ENCODE data around the gene TTC28. TPM values are rescaled to one million over a fixed set of nuclear protein-coding genes. Genes with fewer than 3 reads are reported as not detected.

The TTC28 gene
- total and polyA plus RNA-seq, 11 donors = 5.1 to 34.9 (median 21.8) TPM

- Histone ChIP-seq H3K4me3 (no peak overlapping the region), H3K27ac (no peak overlapping the region), H3K4me1 (no peaks in the 10 kb centered on the region), H3K9me3 (no peaks in the 10 kb centered on the region), H3K27me3 (no peaks in the 10 kb centered on the region), H3K36me3 (peaks cover 0 to 9% (median 0%) of the 10 kb centered on the region in 9 donors)
- DNase-seq (no peak), ATAC-seq (no peak)
- TF ChIP-seq CTCF (IDR thresholded peaks at IDR 0.05) (no peak), POLR2A (IDR thresholded peaks at IDR 0.05) (no peak)
- whole genome bisulfite sequencing, 4 donors = 74 to 84% (median 80%) methylated on average over 4 of the region's 4 CpGs
- intact Hi-C loops (cut with DNase I) = no loop called here
Observed at GRCh38 chr22:28629420-28630176, 50.0 kb downstream of the TTC28 start.

- no peak for DNase-seq
- H3K4me3 ChIP-seq = no peak overlapping the region
- TF ChIP-seq CTCF (IDR thresholded peaks at IDR 0.05) (no peak), POLR2A (IDR thresholded peaks at IDR 0.05) (no peak)
- intact Hi-C loops (cut with DNase I) = no loop called here
- no peaks in the 10 kb centered on the region for H3K4me1 ChIP-seq
- no peaks in the 10 kb centered on the region for H3K9me3 ChIP-seq
- H3K36me3 ChIP-seq = peaks cover 0 to 9% (median 0%) of the 10 kb centered on the region in 9 donors
- H3K27ac ChIP-seq = no peak overlapping the region
- H3K27me3 ChIP-seq = no peaks in the 10 kb centered on the region
- 95 to 96% (median 96%) methylated on average over 1 of the region's 1 CpG for WGBS, 4 donors
- no peak for ATAC-seq
Observed at GRCh38 chr22:28628766-28629165, 50.9 kb downstream of the TTC28 start.

GRCh38 chr22:28627791-28628190, 51.8 kb downstream of the TTC28 start:
- intact Hi-C loops (cut with DNase I) = no loop called here
- ATAC-seq = no peak
- no peaks in the 10 kb centered on the region for H3K27me3 ChIP-seq
- peaks cover 0 to 9% (median 0%) of the 10 kb centered on the region in 9 donors for H3K36me3 ChIP-seq
- TF ChIP-seq POLR2A (IDR thresholded peaks at IDR 0.05) (no peak), CTCF (IDR thresholded peaks at IDR 0.05) (no peak)
- H3K27ac ChIP-seq = no peak overlapping the region
- H3K4me3 ChIP-seq = no peak overlapping the region
- no peaks in the 10 kb centered on the region for H3K4me1 ChIP-seq
- no peak for DNase-seq
- no peaks in the 10 kb centered on the region for H3K9me3 ChIP-seq

- Histone ChIP-seq H3K36me3 (no peaks in the 10 kb centered on the region), H3K4me1 (peaks cover 0 to 4% (median 0%) of the 10 kb centered on the region in 12 donors), H3K27ac (no peak overlapping the region), H3K4me3 (no peak overlapping the region), H3K27me3 (no peaks in the 10 kb centered on the region), H3K9me3 (peaks cover 0 to 2% (median 0%) of the 10 kb centered on the region in 12 donors)
- DNase-seq = no peak
- no peak for ATAC-seq
- intact Hi-C loops (cut with DNase I) = no loop called here
- 59 to 70% (median 65%) methylated on average over 5 of the region's 5 CpGs for WGBS, 4 donors
- TF ChIP-seq POLR2A (IDR thresholded peaks at IDR 0.05) = no peak
- no peak for TF ChIP-seq CTCF (IDR thresholded peaks at IDR 0.05)
Observed at GRCh38 chr22:28620244-28620922, 59.3 kb downstream of the TTC28 start.

Measured in heart left ventricle (tissue), 16 donors.